ENCODE results near the gene TEAD1.
"Not testable (repeated sequence)": the region's sequence is repeated elsewhere in the genome, so short reads cannot be mapped to it uniquely, and the experiment has no call there.

Gene TEAD1

GRCh38 chr11:12745787-12746186, 71.6 kb downstream of the TEAD1 start:
- no peak for DNase-seq

- DNase-seq: peak; percentile 76
These were observed 72.4 kb downstream of the TEAD1 start for GRCh38 chr11:12746593-12747097.

GRCh38 chr11:12748561-12748960, 74.3 kb downstream of the TEAD1 start:
- no peak for DNase-seq

GRCh38 chr11:12749442-12749841, 75.2 kb downstream of the TEAD1 start:
- DNase-seq: no peak

GRCh38 chr11:12750181-12750580, 76.0 kb downstream of the TEAD1 start:
- no peak for DNase-seq

- no peak for DNase-seq
These were observed 78.8 kb downstream of the TEAD1 start for GRCh38 chr11:12752868-12753524.

- no peak for DNase-seq
These were observed 79.8 kb downstream of the TEAD1 start for GRCh38 chr11:12754021-12754420.

GRCh38 chr11:12754582-12755234, 80.5 kb downstream of the TEAD1 start:
- no peak for DNase-seq

- no peak for DNase-seq
These were observed 81.6 kb downstream of the TEAD1 start for GRCh38 chr11:12755510-12756453.

GRCh38 chr11:12756454-12756806, 82.2 kb downstream of the TEAD1 start:
- no peak for DNase-seq

- no peak for DNase-seq
These were observed 82.6 kb downstream of the TEAD1 start for GRCh38 chr11:12756867-12757266.

- DNase-seq: no peak
These were observed 83.2 kb downstream of the TEAD1 start for GRCh38 chr11:12757416-12757815.

- DNase-seq: not testable (repeated sequence)
These were observed 83.9 kb downstream of the TEAD1 start for GRCh38 chr11:12758117-12758516.

GRCh38 chr11:12761029-12761428, 86.8 kb downstream of the TEAD1 start:
- no peak for DNase-seq

- DNase-seq: no peak
These were observed 88.1 kb downstream of the TEAD1 start for GRCh38 chr11:12762278-12762677.

- DNase-seq: no peak
These were observed 88.6 kb downstream of the TEAD1 start for GRCh38 chr11:12762696-12763324.

- peak; percentile 82 for DNase-seq
These were observed 90.1 kb downstream of the TEAD1 start for GRCh38 chr11:12764187-12764914.

GRCh38 chr11:12765428-12765827, 91.2 kb downstream of the TEAD1 start:
- peak; percentile 87 for DNase-seq

- DNase-seq: no peak
These were observed 92.8 kb downstream of the TEAD1 start for GRCh38 chr11:12767027-12767426.

- DNase-seq: no peak
These were observed 93.4 kb downstream of the TEAD1 start for GRCh38 chr11:12767577-12767976.

GRCh38 chr11:12768726-12769673, 94.8 kb downstream of the TEAD1 start:
- no peak for DNase-seq
